OCI-LY3 (cell line): ENCODE results near the gene SLC15A1.

Source experiments
- EZH2phosphoT487 ChIP-seq: fragments of 200-600 bp; shearing (Covaris generic); IDR thresholded peaks from 2 replicates; pipeline ENCODE4 v1.6.1; 2018; ENCODE audit warnings: antibody characterized with exemption, mixed run types, low read depth
- TF ChIP-seq, protein P1 (sequence below): fragments of 200-600, 300-600 bp; sonication (generic); IDR thresholded peaks from 2 replicates; pipeline ENCODE4 v1.5.1; 2014; ENCODE audit warnings: antibody characterized with exemption, low read length, low read depth

DNA sequence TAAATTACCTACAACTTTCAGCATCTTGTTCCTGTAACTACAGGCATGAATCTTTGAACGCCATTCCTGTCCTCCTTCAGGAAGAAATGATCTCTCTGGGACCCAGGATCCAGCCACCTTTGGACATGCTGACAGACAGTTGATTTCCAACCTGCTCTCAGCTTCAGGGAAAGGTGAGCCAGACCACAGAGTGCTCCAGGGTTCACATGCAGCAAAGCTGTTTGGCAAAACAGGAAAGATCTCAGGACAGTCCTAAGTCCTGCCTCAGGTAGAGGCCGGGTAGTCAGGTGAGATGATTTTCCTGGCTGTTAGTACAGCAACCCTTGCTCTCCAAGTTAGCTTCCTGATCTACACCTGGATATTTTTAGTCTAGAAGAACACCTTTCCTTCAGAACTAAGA is 9.1 kb downstream of the SLC15A1 start:
- TF ChIP-seq, protein P1, sequence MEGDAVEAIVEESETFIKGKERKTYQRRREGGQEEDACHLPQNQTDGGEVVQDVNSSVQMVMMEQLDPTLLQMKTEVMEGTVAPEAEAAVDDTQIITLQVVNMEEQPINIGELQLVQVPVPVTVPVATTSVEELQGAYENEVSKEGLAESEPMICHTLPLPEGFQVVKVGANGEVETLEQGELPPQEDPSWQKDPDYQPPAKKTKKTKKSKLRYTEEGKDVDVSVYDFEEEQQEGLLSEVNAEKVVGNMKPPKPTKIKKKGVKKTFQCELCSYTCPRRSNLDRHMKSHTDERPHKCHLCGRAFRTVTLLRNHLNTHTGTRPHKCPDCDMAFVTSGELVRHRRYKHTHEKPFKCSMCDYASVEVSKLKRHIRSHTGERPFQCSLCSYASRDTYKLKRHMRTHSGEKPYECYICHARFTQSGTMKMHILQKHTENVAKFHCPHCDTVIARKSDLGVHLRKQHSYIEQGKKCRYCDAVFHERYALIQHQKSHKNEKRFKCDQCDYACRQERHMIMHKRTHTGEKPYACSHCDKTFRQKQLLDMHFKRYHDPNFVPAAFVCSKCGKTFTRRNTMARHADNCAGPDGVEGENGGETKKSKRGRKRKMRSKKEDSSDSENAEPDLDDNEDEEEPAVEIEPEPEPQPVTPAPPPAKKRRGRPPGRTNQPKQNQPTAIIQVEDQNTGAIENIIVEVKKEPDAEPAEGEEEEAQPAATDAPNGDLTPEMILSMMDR: no peak
- no peak for TF ChIP-seq EZH2phosphoT487
